H9 (cell line): ENCODE results near the gene NME2. TPM values are rescaled to one million over a fixed set of nuclear protein-coding genes. Genes with fewer than 3 reads are reported as not detected.
A peak's percentile ranks its signal among the peaks of the same experiment; 100 is the strongest.

ENCODE experiments used
- DNase-seq: peaks from one replicate; pipeline ENCODE4 v3.0.0-alpha.2; 2017
- H2AFZ ChIP-seq: one replicate; pipeline ENCODE4 v1.6.1; 2013; ENCODE audit warnings: mild to moderate bottlenecking, low read length, control low read depth, moderate library complexity
- H2AK5ac ChIP-seq: 2 replicates; pipeline ENCODE4 v1.6.1; 2013; ENCODE audit warnings: low read length, control low read depth, mixed read lengths; ENCODE audit not compliant: insufficient read length
- H2BK120ac ChIP-seq: one replicate; pipeline ENCODE4 v1.6.1; 2013; ENCODE audit warnings: low read depth, mild to moderate bottlenecking, low read length, control low read depth, inconsistent platforms; ENCODE audit not compliant: poor library complexity, severe bottlenecking
- H2BK12ac ChIP-seq: 2 replicates; pipeline ENCODE4 v1.6.1; 2013; ENCODE audit warnings: low read length, control low read depth, mixed read lengths, low read depth; ENCODE audit not compliant: insufficient read length
- H2BK15ac ChIP-seq: 2 replicates; pipeline ENCODE4 v1.6.1; 2013; ENCODE audit warnings: low read depth, low read length, control low read depth
- H2BK20ac ChIP-seq: one replicate; pipeline ENCODE4 v1.6.1; 2013; ENCODE audit warnings: low read depth, mild to moderate bottlenecking, low read length, control low read depth, inconsistent platforms; ENCODE audit not compliant: poor library complexity, severe bottlenecking
- H2BK5ac ChIP-seq: 2 replicates; pipeline ENCODE4 v1.6.1; 2013; ENCODE audit warnings: low read length, control low read depth, mixed read lengths; ENCODE audit not compliant: insufficient read length
- H3K14ac ChIP-seq: 2 replicates; pipeline ENCODE4 v1.6.1; 2013; ENCODE audit warnings: low read length, control low read depth; ENCODE audit not compliant: insufficient read depth
- H3K18ac ChIP-seq: 2 replicates; pipeline ENCODE4 v1.6.1; 2013; ENCODE audit warnings: low read depth, mild to moderate bottlenecking, mixed read lengths, low read length, control low read depth; ENCODE audit not compliant: insufficient read length
- H3K23ac ChIP-seq: 2 replicates; pipeline ENCODE4 v1.6.1; 2013; ENCODE audit warnings: low read length, control low read depth, mixed read lengths, low read depth; ENCODE audit not compliant: insufficient read length
- H3K23me2 ChIP-seq: 2 replicates; pipeline ENCODE4 v1.6.1; 2013; ENCODE audit warnings: low read depth, mild to moderate bottlenecking, mixed read lengths, low read length, control low read depth; ENCODE audit not compliant: insufficient read length, poor library complexity, severe bottlenecking
- H3K27ac ChIP-seq: 2 replicates; pipeline ENCODE4 v1.5.1; 2013; ENCODE audit warnings: low read length, control low read depth, mixed read lengths, low read depth; ENCODE audit not compliant: insufficient read length
- H3K27me3 ChIP-seq: 2 replicates; pipeline ENCODE4 v1.6.1; 2013; ENCODE audit warnings: low read length, control low read depth, inconsistent platforms; ENCODE audit not compliant: insufficient read depth
- H3K4ac ChIP-seq: 2 replicates; pipeline ENCODE4 v1.6.1; 2013; ENCODE audit warnings: low read depth, mild to moderate bottlenecking, control low read depth, inconsistent platforms, low read length, moderate library complexity
- H3K4me1 ChIP-seq: 2 replicates; pipeline ENCODE4 v1.6.1; 2013; ENCODE audit warnings: low read length, control low read depth, inconsistent platforms; ENCODE audit not compliant: insufficient read depth
- H3K4me2 ChIP-seq: 2 replicates; pipeline ENCODE4 v1.6.1; 2013; ENCODE audit warnings: low read length, control low read depth, mixed read lengths; ENCODE audit not compliant: insufficient read length, insufficient read depth
- H3K56ac ChIP-seq: 2 replicates; pipeline ENCODE4 v1.6.1; 2013; ENCODE audit warnings: low read depth, mild to moderate bottlenecking, mixed read lengths, low read length, control low read depth; ENCODE audit not compliant: insufficient read length
- H3K79me1 ChIP-seq: 2 replicates; pipeline ENCODE4 v1.6.1; 2013; ENCODE audit warnings: low read depth, mild to moderate bottlenecking, moderate library complexity, low read length, control low read depth, inconsistent platforms; ENCODE audit not compliant: insufficient read depth, poor library complexity, severe bottlenecking
- H3K79me2 ChIP-seq: 2 replicates; pipeline ENCODE4 v1.6.1; 2013; ENCODE audit warnings: low read length, control low read depth, inconsistent platforms; ENCODE audit not compliant: insufficient read depth
- H3K9ac ChIP-seq: 2 replicates; pipeline ENCODE4 v1.6.1; 2013; ENCODE audit warnings: low read length, control low read depth, mixed read lengths; ENCODE audit not compliant: insufficient read length; ENCODE audit errors: extremely low read depth
- H3K9me3 ChIP-seq: one replicate; pipeline ENCODE4 v1.6.1; 2013; ENCODE audit warnings: low read depth, low read length, inconsistent platforms; ENCODE audit not compliant: control insufficient read depth
- H3T11ph ChIP-seq: one replicate; pipeline ENCODE4 v1.6.1; 2013; ENCODE audit warnings: mild to moderate bottlenecking, low read length, control low read depth, inconsistent platforms
- H4K20me1 ChIP-seq: one replicate; pipeline ENCODE4 v1.6.1; 2013; ENCODE audit not compliant: control insufficient read depth, insufficient read length, insufficient read depth
- H4K5ac ChIP-seq: 2 replicates; pipeline ENCODE4 v1.6.1; 2013; ENCODE audit warnings: low read depth, mild to moderate bottlenecking, mixed read lengths, low read length, control low read depth; ENCODE audit not compliant: insufficient read length
- H4K8ac ChIP-seq: replicated peaks from 2 replicates; pipeline ENCODE4 v1.6.1; 2013; ENCODE audit warnings: low read length, control low read depth, mixed read lengths, low read depth; ENCODE audit not compliant: insufficient read length
- H4K91ac ChIP-seq: 2 replicates; pipeline ENCODE4 v1.6.1; 2013; ENCODE audit warnings: low read depth, mild to moderate bottlenecking, moderate library complexity, mixed read lengths, low read length, control low read depth; ENCODE audit not compliant: insufficient read length
- H3K27ac Mint-ChIP-seq, 3 experiments: 2 replicates in 2 of 3; 3 replicates in 1 of 3; pipeline ENCODE4 v1.8.0; 2020 to 2021; ENCODE audit warnings: mixed read lengths in 3 of 3, mild to moderate bottlenecking in 1 of 3, moderate library complexity in 1 of 3
- H3K27me3 Mint-ChIP-seq: 2 replicates; pipeline ENCODE4 v1.8.0; 2021; ENCODE audit warnings: low read depth, mild to moderate bottlenecking, moderate library complexity, mixed read lengths
- H3K36me3 Mint-ChIP-seq, 3 experiments: 2 replicates in 2 of 3; 3 replicates in 1 of 3; pipeline ENCODE4 v1.8.0; 2020 to 2021; ENCODE audit warnings: low read depth in 3 of 3, mixed read lengths in 3 of 3; ENCODE audit not compliant: insufficient read depth in 1 of 3
- H3K4me1 Mint-ChIP-seq, 2 experiments: 2 replicates each; pipeline ENCODE4 v1.8.0; 2020; ENCODE audit warnings: mixed read lengths in 2 of 2
- H3K4me3 Mint-ChIP-seq, 2 experiments: 2 replicates in 1 of 2; 3 replicates in 1 of 2; pipeline ENCODE4 v1.8.0; 2020 to 2021; ENCODE audit warnings: mild to moderate bottlenecking in 2 of 2, mixed read lengths in 2 of 2, moderate library complexity in 1 of 2
- H3K9me3 Mint-ChIP-seq, 2 experiments: 2 replicates in 1 of 2; 3 replicates in 1 of 2; pipeline ENCODE4 v1.8.0; 2020; ENCODE audit warnings: mild to moderate bottlenecking in 2 of 2, mixed read lengths in 2 of 2, moderate library complexity in 1 of 2
- WGBS: extraction: QIAGEN DNeasy Blood & Tissue Kit; methylation state at CpG from one replicate; pipeline ENCODE4 v1.1.7; 2013; ENCODE audit warnings: missing lambda C conversion rate, low lambda C conversion rate, mixed read lengths; ENCODE audit not compliant: insufficient read length; ENCODE audit errors: extremely low coverage; 5-methylcytosine and 5-hydroxymethylcytosine counted together
- total RNA-seq: library from RNA; stranded (reverse); gene quantifications from 2 replicates; pipeline ENCODE4 v1.2.1, GENCODE V29; 2021
- TF ChIP-seq, protein P1 (sequence below): fragments of 200-600 bp; sonication (generic); conservative IDR thresholded peaks from 3 replicates; pipeline ENCODE4 v1.8.0; 2021; ENCODE audit warnings: antibody characterized with exemption, mild to moderate bottlenecking

The NME2 gene
- total RNA-seq, 1 experiment from 2014 or later: 819 TPM

DNA sequence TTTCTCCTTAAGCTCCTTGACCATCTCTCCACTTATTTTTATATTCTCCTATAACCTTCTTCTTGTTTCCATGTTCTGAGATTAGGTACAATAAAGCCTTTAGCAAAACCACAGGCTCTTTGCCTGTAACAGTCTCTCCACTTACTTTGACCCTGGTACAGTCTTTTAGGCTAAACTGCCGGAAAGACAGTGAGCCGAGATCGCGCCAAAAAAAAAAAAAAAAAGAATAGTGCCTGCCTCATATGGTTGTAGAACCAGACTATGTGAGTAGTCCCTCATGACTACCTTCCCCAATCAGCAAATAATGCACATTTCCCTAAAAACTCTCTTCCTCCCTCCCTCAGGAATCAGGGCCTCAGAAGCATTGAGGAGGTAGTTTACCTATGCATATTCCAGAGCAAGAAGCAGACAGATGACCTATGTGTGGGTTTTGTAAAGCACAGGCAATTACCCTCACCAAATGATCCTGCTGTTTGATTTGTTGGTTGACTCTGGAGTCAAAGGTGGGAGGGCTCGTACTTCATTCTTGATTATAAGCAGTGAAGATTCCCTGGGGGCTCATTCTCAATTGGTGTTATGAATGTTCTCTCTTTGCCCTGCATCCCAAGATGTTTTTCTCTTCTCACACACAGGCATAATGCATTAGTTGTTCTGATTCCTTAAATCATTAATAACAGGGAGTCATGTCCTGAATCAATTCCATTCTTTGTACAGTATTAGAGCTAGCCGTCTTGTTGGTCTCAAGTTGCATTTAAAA lies 21.8 kb upstream of the NME2 start:
- Mint-ChIP-seq H3K4me3 (no peak overlapping the region), H3K27ac (peak overlapping the region in 2 of 3 experiments; percentile 1 to 49; a peak in 2 of 7 replicates), H3K4me1 (peaks cover 13 to 16% of the 10 kb centered on the region in 2 experiments), H3K9me3 (no peaks in the 10 kb centered on the region), H3K36me3 (no peaks in the 10 kb centered on the region), H3K27me3 (no peaks in the 10 kb centered on the region)
- no peak overlapping the region for H3K18ac ChIP-seq
- H4K8ac ChIP-seq: no peak overlapping the region
- H4K5ac ChIP-seq: no peak overlapping the region
- H3K27ac ChIP-seq: no peak overlapping the region
- H2BK12ac ChIP-seq: no peak overlapping the region
- no peak overlapping the region for H3K4me2 ChIP-seq
- H3K4ac ChIP-seq: no peak overlapping the region
- DNase-seq: no peak
- H4K91ac ChIP-seq: no peak overlapping the region
- no peaks in the 10 kb centered on the region for H3K4me1 ChIP-seq
- H2BK15ac ChIP-seq: no peak overlapping the region
- no peak overlapping the region for H2BK120ac ChIP-seq
- H3K79me1 ChIP-seq: no peaks in the 10 kb centered on the region
- no peak overlapping the region for H2BK20ac ChIP-seq
- no peak overlapping the region for H3K23ac ChIP-seq
- H3K9me3 ChIP-seq: no peaks in the 10 kb centered on the region
- no peak overlapping the region for H3K9ac ChIP-seq
- TF ChIP-seq, protein P1, sequence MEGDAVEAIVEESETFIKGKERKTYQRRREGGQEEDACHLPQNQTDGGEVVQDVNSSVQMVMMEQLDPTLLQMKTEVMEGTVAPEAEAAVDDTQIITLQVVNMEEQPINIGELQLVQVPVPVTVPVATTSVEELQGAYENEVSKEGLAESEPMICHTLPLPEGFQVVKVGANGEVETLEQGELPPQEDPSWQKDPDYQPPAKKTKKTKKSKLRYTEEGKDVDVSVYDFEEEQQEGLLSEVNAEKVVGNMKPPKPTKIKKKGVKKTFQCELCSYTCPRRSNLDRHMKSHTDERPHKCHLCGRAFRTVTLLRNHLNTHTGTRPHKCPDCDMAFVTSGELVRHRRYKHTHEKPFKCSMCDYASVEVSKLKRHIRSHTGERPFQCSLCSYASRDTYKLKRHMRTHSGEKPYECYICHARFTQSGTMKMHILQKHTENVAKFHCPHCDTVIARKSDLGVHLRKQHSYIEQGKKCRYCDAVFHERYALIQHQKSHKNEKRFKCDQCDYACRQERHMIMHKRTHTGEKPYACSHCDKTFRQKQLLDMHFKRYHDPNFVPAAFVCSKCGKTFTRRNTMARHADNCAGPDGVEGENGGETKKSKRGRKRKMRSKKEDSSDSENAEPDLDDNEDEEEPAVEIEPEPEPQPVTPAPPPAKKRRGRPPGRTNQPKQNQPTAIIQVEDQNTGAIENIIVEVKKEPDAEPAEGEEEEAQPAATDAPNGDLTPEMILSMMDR: no peak
- no peak overlapping the region for H3K14ac ChIP-seq
- no peaks in the 10 kb centered on the region for H3K79me2 ChIP-seq
- no peak overlapping the region for H2AFZ ChIP-seq
- no CpG with 5 or more reads among the region's 6 CpGs for WGBS
- H3T11ph ChIP-seq: no peak overlapping the region
- H4K20me1 ChIP-seq: no peaks in the 10 kb centered on the region
- no peak overlapping the region for H2BK5ac ChIP-seq
- no peaks in the 10 kb centered on the region for H3K23me2 ChIP-seq
- H2AK5ac ChIP-seq: no peak overlapping the region
- no peak overlapping the region for H3K56ac ChIP-seq
- no peaks in the 10 kb centered on the region for H3K27me3 ChIP-seq
